Stomach (tissue), 9 donors: Measurements from ENCODE around the gene PTBP3. TPM values are rescaled to one million over a fixed set of nuclear protein-coding genes. Genes with fewer than 3 reads are reported as not detected.

ENCODE experiments used
- DNase-seq, 2 donors: peaks; one replicate each; pipeline versions ENCODE4 v3.0.0 to v3.0.0-alpha.2; 2013 to 2019
- H3K27ac ChIP-seq, 5 donors: fragments of 200-600 bp in 4 of 5; sonication (generic) in 4 of 5; one replicate each; pipeline ENCODE4 v1.5.1; 2013 to 2019; ENCODE audit warnings: mild to moderate bottlenecking in 1 of 5, moderate library complexity in 1 of 5
- H3K27me3 ChIP-seq, 3 donors: fragments of 200-600 bp; sonication (generic); one replicate each; pipeline ENCODE4 v1.5.1; 2017 to 2019; ENCODE audit warnings: mixed run types in 1 of 3
- H3K36me3 ChIP-seq, 4 donors: fragments of 200-600 bp; sonication (generic); 1 replicate in 3 of 4; 2 replicates in 1 of 4; pipeline ENCODE4 v1.5.1; 2016 to 2019
- H3K4me1 ChIP-seq, 4 donors: fragments of 200-600 bp; sonication (generic); one replicate each; pipeline ENCODE4 v1.5.1; 2016 to 2019
- H3K4me3 ChIP-seq, 4 donors: fragments of 200-600 bp; sonication (generic) in 3 of 4; one replicate each; pipeline ENCODE4 v1.5.1; 2016 to 2019; ENCODE audit warnings: mild to moderate bottlenecking in 1 of 4
- H3K9me3 ChIP-seq, 4 donors: fragments of 200-600 bp; sonication (generic); one replicate each; pipeline ENCODE4 v1.5.1; 2016 to 2019
- EP300 ChIP-seq: sonication (generic); formaldehyde crosslinking; IDR thresholded peaks from one replicate; pipeline ENCODE4 v1.6.1; 2017; ENCODE audit warnings: antibody characterized with exemption
- POLR2A ChIP-seq, 4 donors: fragments of 450-650 bp; IDR thresholded peaks; one replicate each; pipeline ENCODE4 v1.6.1; 2016; ENCODE audit warnings: antibody characterized with exemption in 4 of 4, control low read depth in 2 of 4, mild to moderate bottlenecking in 1 of 4, moderate library complexity in 1 of 4
- POLR2AphosphoS5 ChIP-seq, 3 donors: sonication (generic); formaldehyde crosslinking; IDR thresholded peaks; one replicate each; pipeline ENCODE4 v1.6.1; 2016; ENCODE audit warnings: antibody characterized with exemption in 3 of 3
- WGBS, 5 donors: extraction: QIAGEN DNeasy Blood & Tissue Kit in 3 of 5; methylation state at CpG; one replicate each; pipeline versions ENCODE4 v1.1.5 to v1.1.7; 2013 to 2018; 5-methylcytosine and 5-hydroxymethylcytosine counted together
- intact Hi-C: fragments of 100-400 bp; cut with DNase I; formaldehyde crosslinking; loops from one replicate; pipeline ENCODE4 v1.15.1; 2023; ENCODE audit warnings: low total_unique reads
- polyA plus RNA-seq, 3 donors: library from polyadenylated mRNA; stranded (reverse); fragments of 200-250 nt; gene quantifications; one replicate each; pipeline ENCODE4 v1.2.3, GENCODE V29; 2013
- total RNA-seq, 5 donors: library from RNA; depleted of rRNA; stranded (reverse); fragments of >200 nt; gene quantifications; one replicate each; pipeline versions ENCODE4 v1.1.0 to v1.2.3, GENCODE V29; 2014 to 2016
- TF ChIP-seq, protein P1 (sequence below), 7 experiments: fragments of 450-650 bp in 4 of 7; fragments of 200-600 bp in 3 of 7; sonication (generic) in 3 of 7; IDR thresholded peaks; one replicate each; pipeline ENCODE4 v1.5.1; 2016 to 2019; ENCODE audit warnings: antibody characterized with exemption in 7 of 7, control low read depth in 2 of 7, mild to moderate bottlenecking in 1 of 7
- donor health status: healthy with polysubstance abuse.
- donor health status: Bipolar disorder and iron deficiency.
- donor health status: healthy.

PTBP3 gene
- total and polyA plus RNA-seq, 8 donors, result 11.7 to 90.7 (median 24.1) TPM

DNA sequence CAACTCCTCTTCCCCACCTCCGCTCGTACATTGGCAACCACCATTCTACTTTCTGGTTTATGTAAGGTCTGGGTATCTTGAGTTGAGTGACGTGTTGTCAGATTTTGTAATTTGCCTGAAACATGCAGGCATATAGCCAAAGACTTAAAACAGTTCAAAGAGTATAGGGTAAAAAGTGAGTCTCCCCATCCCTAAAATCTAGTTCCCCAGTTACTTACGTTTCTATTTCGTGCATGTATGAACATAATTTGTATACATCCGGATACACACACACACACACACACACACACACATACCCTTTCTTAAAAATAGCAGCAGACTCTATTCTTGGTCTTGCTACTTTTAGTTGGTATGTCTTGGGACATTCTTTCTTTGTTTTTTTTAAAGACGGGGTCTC, 47.4 kb upstream of the PTBP3 start:
- peak overlapping the region in 4 of 5 donors; percentile 97 to 99 (median 99) for H3K27ac ChIP-seq
- TF ChIP-seq EP300 (no peak), POLR2AphosphoS5 (IDR thresholded peaks at IDR 0.05) (no peak), POLR2A (IDR thresholded peaks at IDR 0.05) (no peak)
- TF ChIP-seq, protein P1, sequence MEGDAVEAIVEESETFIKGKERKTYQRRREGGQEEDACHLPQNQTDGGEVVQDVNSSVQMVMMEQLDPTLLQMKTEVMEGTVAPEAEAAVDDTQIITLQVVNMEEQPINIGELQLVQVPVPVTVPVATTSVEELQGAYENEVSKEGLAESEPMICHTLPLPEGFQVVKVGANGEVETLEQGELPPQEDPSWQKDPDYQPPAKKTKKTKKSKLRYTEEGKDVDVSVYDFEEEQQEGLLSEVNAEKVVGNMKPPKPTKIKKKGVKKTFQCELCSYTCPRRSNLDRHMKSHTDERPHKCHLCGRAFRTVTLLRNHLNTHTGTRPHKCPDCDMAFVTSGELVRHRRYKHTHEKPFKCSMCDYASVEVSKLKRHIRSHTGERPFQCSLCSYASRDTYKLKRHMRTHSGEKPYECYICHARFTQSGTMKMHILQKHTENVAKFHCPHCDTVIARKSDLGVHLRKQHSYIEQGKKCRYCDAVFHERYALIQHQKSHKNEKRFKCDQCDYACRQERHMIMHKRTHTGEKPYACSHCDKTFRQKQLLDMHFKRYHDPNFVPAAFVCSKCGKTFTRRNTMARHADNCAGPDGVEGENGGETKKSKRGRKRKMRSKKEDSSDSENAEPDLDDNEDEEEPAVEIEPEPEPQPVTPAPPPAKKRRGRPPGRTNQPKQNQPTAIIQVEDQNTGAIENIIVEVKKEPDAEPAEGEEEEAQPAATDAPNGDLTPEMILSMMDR (IDR thresholded peaks at IDR 0.05), result no peak
- H3K9me3 ChIP-seq, result no peaks in the 10 kb centered on the region
- WGBS, 5 donors, result 35 to 43% (median 41%) methylated on average over 7 of the region's 7 CpGs
- H3K27me3 ChIP-seq, result no peaks in the 10 kb centered on the region
- peaks cover 37 to 75% (median 56%) of the 10 kb centered on the region in 4 donors for H3K4me1 ChIP-seq
- peak in 1 of 2 donors; percentile 46 for DNase-seq
- intact Hi-C loops, result no loop called here
- peak overlapping the region; percentile 61 to 83 (median 76) for H3K4me3 ChIP-seq
- H3K36me3 ChIP-seq, result no peaks in the 10 kb centered on the region

DNA sequence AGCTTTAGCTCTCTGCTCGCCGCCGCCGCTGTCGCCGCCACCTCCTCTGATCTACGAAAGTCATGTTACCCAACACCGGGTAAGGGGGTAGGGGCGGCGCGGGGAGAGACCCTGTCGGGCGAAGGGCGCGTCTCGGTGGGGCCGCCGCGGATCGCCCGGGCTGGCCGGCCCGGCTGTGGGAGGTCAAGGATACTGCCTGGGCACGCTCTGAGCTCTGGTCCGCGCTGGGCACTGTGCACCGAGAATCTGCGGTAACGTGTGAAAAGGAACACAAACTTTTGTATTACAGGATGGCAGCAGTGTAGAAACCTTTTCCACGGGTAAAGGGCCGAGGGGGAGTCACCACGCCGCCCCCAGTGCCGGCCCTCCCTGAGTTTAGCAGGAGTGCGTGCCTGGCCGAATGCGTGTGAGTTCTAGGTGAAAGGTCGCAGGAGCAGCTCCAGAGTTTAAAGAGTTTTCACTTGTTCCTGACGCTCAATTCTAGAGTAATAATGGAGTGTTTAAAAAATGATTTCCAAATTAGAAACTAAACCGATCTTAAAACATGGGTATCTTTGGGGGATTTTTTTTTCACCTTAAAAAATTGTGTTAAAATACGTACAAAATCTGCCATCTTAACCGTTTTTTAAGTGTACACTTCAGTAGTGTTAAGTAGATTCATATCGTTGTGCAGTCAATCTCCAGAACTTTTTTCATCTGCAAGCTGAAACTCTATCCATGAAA, 46.8 kb upstream of the PTBP3 start, which contains the start of gene HSDL2:
Gene HSDL2, plus strand, starts transcription at position 7 of the 723 bp plus-strand sequence. Its CDS starts 56 bp downstream, at position 63.
- no peak for TF ChIP-seq EP300
- no peak for TF ChIP-seq POLR2A (IDR thresholded peaks at IDR 0.05)
- TF ChIP-seq POLR2AphosphoS5 (IDR thresholded peaks at IDR 0.05), result no peak
- TF ChIP-seq, protein P1 (IDR thresholded peaks at IDR 0.05), result no peak
- peaks cover 37 to 75% (median 56%) of the 10 kb centered on the region in 4 donors for H3K4me1 ChIP-seq
- peak; percentile 52 to 80 for DNase-seq

DNA sequence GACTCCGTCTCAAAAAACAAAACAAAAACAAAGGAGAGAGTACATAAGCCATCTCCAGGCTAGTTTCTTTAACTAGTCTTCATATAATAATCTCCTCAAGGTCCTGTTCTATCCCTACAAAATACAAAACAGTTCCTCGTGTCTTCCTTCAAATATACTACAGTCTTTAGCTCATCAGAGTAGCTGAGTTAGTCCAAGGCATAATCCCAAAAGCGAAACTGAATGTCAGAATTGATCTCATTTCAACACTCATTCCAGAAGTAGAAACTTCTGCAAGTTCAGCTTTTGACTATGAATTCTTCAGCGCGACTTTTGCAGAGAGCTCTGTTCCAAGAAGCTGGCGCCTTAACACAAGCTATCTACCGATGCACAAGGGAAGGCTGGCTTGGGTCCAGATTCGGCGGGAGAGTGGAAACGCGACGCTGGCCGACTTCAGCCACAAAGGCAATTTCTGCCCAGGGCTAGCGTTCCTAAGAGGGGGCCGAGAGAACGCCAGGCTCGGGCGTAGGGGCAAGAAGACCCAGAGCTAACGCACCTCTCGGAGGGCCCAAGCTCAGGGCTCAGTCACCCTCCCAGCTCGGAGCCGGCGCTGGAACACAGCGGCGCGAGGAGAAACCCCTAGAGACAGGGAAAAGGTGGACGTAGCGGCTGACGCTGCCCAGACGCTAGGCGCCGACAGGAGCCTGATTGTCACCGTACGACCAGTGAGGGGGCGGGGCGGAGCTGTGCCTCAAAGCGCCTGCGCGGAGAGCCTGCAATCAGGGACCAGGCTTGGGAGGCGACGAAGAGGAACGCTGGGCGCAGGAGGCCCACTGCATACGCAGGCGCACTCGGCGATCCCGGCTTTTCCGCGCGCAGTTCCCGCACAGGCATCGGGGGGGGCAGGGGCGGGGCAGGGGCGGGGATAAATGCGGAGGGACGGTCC, 46.0 kb upstream of the PTBP3 start:
- no peaks in the 10 kb centered on the region for H3K9me3 ChIP-seq
- TF ChIP-seq POLR2A (IDR thresholded peaks at IDR 0.05) (peak in 2 of 4 donors; percentile 72 to 77), POLR2AphosphoS5 (IDR thresholded peaks at IDR 0.05) (peak; percentile 92 to 99 (median 97)), EP300 (no peak)
- TF ChIP-seq, protein P1 (IDR thresholded peaks at IDR 0.05), result peak in 1 of 7 experiments; percentile 20
- DNase-seq, result peak; percentile 100
- intact Hi-C loops, result no loop called here
- peak overlapping the region; percentile 97 to 99 (median 99) for H3K27ac ChIP-seq
- H3K4me1 ChIP-seq, result peaks cover 34 to 67% (median 50%) of the 10 kb centered on the region in 4 donors
- 0 to 2% (median 0%) methylated on average over 28 to 57 of the region's 57 CpGs for WGBS, 5 donors
- peak overlapping the region; percentile 61 to 83 (median 76) for H3K4me3 ChIP-seq
- no peaks in the 10 kb centered on the region for H3K27me3 ChIP-seq
- H3K36me3 ChIP-seq, result no peaks in the 10 kb centered on the region

More for the DNA sequence above, 46.8 kb upstream of the PTBP3 start, which contains the start of gene HSDL2:
- H3K4me3 ChIP-seq, result peak within 1 kb of the TSS; percentile 61 to 83 (median 76)
- peak within 1 kb of the TSS; percentile 97 to 99 (median 99) for H3K27ac ChIP-seq
- whole genome bisulfite sequencing, 5 donors, result 0 to 1% (median 0%) methylated on average over 15 to 43 of the region's 43 CpGs
- no peaks in the 10 kb centered on the region for H3K9me3 ChIP-seq
- intact Hi-C loops, result no loop called here
- no peaks in the 10 kb centered on the region for H3K36me3 ChIP-seq
- no peaks in the 10 kb centered on the region for H3K27me3 ChIP-seq
